ENCODE measurements around the gene CCDC50.

Gene CCDC50

GRCh38 chr3:191381303-191381702 lies 52.1 kb downstream of the CCDC50 start:
- no peak for DNase-seq

- DNase-seq = no peak
Measured at GRCh38 chr3:191382661-191383060, 53.5 kb downstream of the CCDC50 start.

GRCh38 chr3:191383124-191383523 lies 53.9 kb downstream of the CCDC50 start:
- DNase-seq = no peak

GRCh38 chr3:191385101-191385500 lies 55.9 kb downstream of the CCDC50 start:
- DNase-seq = no peak

GRCh38 chr3:191387441-191388077 lies 58.4 kb downstream of the CCDC50 start:
- DNase-seq = no peak

GRCh38 chr3:191388823-191389222 lies 59.6 kb downstream of the CCDC50 start:
- DNase-seq = no peak

- no peak for DNase-seq
Measured at GRCh38 chr3:191390580-191390979, 61.4 kb downstream of the CCDC50 start.

GRCh38 chr3:191391861-191392808 lies 62.9 kb downstream of the CCDC50 start:
- no peak for DNase-seq

- no peak for DNase-seq
Measured at GRCh38 chr3:191393146-191393545, 64.0 kb downstream of the CCDC50 start.

GRCh38 chr3:191397771-191398170 lies 68.6 kb downstream of the CCDC50 start:
- no peak for DNase-seq

- DNase-seq = no peak
Measured at GRCh38 chr3:191398607-191399006, 69.4 kb downstream of the CCDC50 start.

- no peak for DNase-seq
Measured at GRCh38 chr3:191399918-191400317, 70.7 kb downstream of the CCDC50 start.

GRCh38 chr3:191401775-191402357 lies 72.7 kb downstream of the CCDC50 start:
- DNase-seq = no peak

GRCh38 chr3:191409791-191410359 lies 80.7 kb downstream of the CCDC50 start:
- DNase-seq = no peak

- DNase-seq = no peak
Measured at GRCh38 chr3:191412759-191413158, 83.6 kb downstream of the CCDC50 start.

- DNase-seq = no peak
Measured at GRCh38 chr3:191414286-191414685, 85.1 kb downstream of the CCDC50 start.

- no peak for DNase-seq
Measured at GRCh38 chr3:191414732-191415131, 85.5 kb downstream of the CCDC50 start.

GRCh38 chr3:191415566-191415965 lies 86.4 kb downstream of the CCDC50 start:
- DNase-seq = no peak

GRCh38 chr3:191417457-191417729 lies 88.2 kb downstream of the CCDC50 start:
- DNase-seq = no peak

- no peak for DNase-seq
Measured at GRCh38 chr3:191420771-191421170, 91.6 kb downstream of the CCDC50 start.

- no peak for DNase-seq
Measured at GRCh38 chr3:191424881-191425280, 95.7 kb downstream of the CCDC50 start.

- no peak for DNase-seq
Measured at GRCh38 chr3:191425322-191425734, 96.1 kb downstream of the CCDC50 start.

- DNase-seq = no peak
Measured at GRCh38 chr3:191426311-191426710, 97.1 kb downstream of the CCDC50 start.

- DNase-seq = no peak
Measured at GRCh38 chr3:191428177-191428576, 99.0 kb downstream of the CCDC50 start.

Measured in SIG-M5 (cell line).